Measurements from ENCODE around the gene TUBB2A.

TUBB2A gene

DNA sequence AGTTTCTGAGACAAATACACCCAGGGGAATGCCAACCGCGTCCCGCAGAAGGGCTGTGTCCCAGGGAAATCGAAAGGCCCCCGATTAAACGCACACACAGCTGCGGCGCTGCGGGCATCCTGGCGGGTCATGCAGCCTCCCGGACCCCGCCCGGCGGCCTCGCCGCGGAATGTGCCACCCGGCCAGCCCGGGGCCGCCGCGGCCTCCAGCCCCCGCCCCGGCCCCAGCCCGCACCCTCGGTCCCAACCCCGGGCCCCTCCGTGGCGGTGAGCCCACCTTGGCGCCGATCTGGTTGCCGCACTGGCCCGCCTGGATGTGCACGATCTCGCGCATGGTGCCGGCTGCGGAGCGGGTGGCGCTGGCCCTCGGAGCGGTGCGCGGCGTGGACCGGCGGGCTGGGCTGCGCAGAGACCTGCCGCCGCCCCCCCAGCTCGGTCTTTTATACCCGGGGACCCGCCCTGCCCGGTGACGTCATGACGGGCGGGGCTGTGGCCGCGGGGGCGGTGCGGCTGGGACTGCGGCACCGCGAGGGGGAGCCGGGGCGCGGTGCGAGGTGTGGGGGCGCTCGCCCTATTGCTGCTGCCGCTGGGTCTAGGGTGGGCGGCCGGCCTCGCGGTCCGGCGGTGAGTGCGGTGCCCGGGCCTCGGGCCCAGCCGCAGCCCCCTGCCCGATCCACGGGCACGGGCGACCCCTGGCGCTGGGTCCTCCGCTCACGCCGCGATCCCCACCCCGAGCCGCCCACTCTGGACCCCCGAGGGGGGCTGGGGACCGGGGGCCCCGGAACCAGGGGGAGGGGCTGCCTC, at the start of gene TUBB2A:
Gene TUBB2A (minus strand): TSS at position 414 of the 803 bp plus-strand sequence. CDS start 81 bp downstream, at position 333.
- TF ChIP-seq, protein P1, sequence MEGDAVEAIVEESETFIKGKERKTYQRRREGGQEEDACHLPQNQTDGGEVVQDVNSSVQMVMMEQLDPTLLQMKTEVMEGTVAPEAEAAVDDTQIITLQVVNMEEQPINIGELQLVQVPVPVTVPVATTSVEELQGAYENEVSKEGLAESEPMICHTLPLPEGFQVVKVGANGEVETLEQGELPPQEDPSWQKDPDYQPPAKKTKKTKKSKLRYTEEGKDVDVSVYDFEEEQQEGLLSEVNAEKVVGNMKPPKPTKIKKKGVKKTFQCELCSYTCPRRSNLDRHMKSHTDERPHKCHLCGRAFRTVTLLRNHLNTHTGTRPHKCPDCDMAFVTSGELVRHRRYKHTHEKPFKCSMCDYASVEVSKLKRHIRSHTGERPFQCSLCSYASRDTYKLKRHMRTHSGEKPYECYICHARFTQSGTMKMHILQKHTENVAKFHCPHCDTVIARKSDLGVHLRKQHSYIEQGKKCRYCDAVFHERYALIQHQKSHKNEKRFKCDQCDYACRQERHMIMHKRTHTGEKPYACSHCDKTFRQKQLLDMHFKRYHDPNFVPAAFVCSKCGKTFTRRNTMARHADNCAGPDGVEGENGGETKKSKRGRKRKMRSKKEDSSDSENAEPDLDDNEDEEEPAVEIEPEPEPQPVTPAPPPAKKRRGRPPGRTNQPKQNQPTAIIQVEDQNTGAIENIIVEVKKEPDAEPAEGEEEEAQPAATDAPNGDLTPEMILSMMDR (IDR thresholded peaks at IDR 0.05) = peak; percentile 85
- TF ChIP-seq ZFX (IDR thresholded peaks at IDR 0.05; ENCODE audit: borderline replicate concordance) = no peak
- H3K27ac ChIP-seq = peak within 1 kb of the TSS; percentile 27; the same call in 1 of the 2 replicates

GRCh38 chr6:3206339-3207015, 49.1 kb upstream of the TUBB2A start:
- H3K27ac ChIP-seq = no peak overlapping the region
- TF ChIP-seq, protein P1 (IDR thresholded peaks at IDR 0.05) = no peak
- no peak for TF ChIP-seq ZFX (IDR thresholded peaks at IDR 0.05; ENCODE audit: borderline replicate concordance)

DNA sequence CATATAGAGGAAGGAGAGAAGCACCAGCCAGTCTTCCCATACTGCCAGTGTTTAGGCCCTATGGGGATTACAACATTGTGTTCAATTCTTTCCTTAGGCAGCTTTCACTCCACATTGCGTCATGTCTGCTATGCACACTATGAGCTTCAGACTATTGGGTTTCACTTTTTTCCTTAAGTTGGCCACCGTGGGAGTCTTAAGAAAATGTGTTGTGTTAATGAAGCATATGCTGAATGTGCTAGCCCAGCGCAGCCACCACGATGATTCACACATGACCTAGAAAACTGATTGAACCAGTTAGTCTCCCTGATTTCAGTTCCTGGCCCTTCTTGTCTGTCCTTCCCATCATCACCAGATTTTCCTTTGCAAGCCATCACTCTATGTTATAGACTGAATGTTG, 48.6 kb upstream of the TUBB2A start:
- H3K27ac ChIP-seq = no peak overlapping the region
- no peak for TF ChIP-seq ZFX (IDR thresholded peaks at IDR 0.05; ENCODE audit: borderline replicate concordance)
- TF ChIP-seq, protein P1 (IDR thresholded peaks at IDR 0.05) = no peak

GRCh38 chr6:3204921-3205320, 47.6 kb upstream of the TUBB2A start:
- TF ChIP-seq, protein P1 (IDR thresholded peaks at IDR 0.05) = no peak
- TF ChIP-seq ZFX (IDR thresholded peaks at IDR 0.05; ENCODE audit: borderline replicate concordance) = no peak
- no peak overlapping the region for H3K27ac ChIP-seq

DNA sequence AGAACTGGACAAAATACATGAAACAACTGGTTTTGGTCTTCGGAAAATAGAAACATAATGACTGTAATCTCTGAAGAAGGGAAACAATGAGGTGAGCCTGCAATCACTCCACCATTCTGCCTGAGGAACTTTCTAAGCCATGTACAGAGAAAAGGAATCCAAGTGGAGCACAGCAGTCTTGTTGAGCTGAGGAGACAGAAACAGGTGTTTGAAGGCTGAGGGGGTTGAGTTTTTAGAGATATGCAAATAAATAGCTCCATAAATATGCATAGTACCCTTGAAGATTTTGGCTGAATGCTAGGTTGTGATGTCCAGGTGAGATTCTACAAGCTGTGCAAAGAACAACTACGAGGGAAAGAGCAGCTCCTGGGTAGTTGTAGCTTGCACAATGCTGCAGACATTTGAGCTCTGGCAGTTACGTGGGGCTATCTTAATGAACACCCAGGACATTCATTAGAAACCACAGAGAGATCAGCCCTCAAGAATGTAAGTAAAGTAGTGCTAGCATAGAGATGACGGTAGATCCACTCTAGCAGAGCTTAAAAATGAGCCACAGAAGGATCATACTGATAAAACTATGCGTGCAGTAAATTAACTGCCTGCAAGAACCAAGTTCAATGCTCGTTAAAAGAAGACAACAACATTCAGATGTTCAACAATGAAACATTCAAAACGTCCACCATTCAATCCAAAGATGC, 45.8 kb upstream of the TUBB2A start:
- H3K27ac ChIP-seq = no peak overlapping the region
- TF ChIP-seq ZFX (IDR thresholded peaks at IDR 0.05; ENCODE audit: borderline replicate concordance) = no peak
- TF ChIP-seq, protein P1 (IDR thresholded peaks at IDR 0.05) = no peak

- no peak overlapping the region for H3K27ac ChIP-seq
- TF ChIP-seq, protein P1 (IDR thresholded peaks at IDR 0.05) = no peak
- TF ChIP-seq ZFX (IDR thresholded peaks at IDR 0.05; ENCODE audit: borderline replicate concordance) = no peak
Measured at GRCh38 chr6:3201388-3201787, 44.0 kb upstream of the TUBB2A start.

All from 22Rv1 (cell line).